Mononuclear cell (primary cell): ENCODE results near the gene SP140L. TPM values are rescaled to one million over a fixed set of nuclear protein-coding genes. Genes with fewer than 3 reads are reported as not detected.
A peak's percentile ranks its signal among the peaks of the same experiment; 100 is the strongest.
"Not testable (repeated sequence)": the region's sequence is repeated elsewhere in the genome, so short reads cannot be mapped to it uniquely, and the experiment has no call there.

Experiments
- H3K27me3 ChIP-seq: 2 replicates; pipeline ENCODE4 v1.6.0; 2011; ENCODE audit warnings: low read length, control low read depth; ENCODE audit not compliant: insufficient read depth
- H3K4me1 ChIP-seq: 2 replicates; pipeline ENCODE4 v1.5.1; 2011; ENCODE audit warnings: mild to moderate bottlenecking, low read length, control low read depth; ENCODE audit not compliant: insufficient read depth
- H3K4me3 ChIP-seq: 2 replicates; pipeline ENCODE4 v1.5.1; 2011; ENCODE audit warnings: mild to moderate bottlenecking, low read length, moderate library complexity
- H3K9me3 ChIP-seq: 2 replicates; pipeline ENCODE4 v1.5.1; 2011; ENCODE audit warnings: low read depth, mild to moderate bottlenecking, control low read depth, low read length
- total RNA-seq: library from RNA; depleted of rRNA; stranded (reverse); fragments of >200 nt; gene quantifications from one replicate; pipeline ENCODE4 v1.2.3, GENCODE V29; 2012

Gene SP140L
- total RNA-seq, 1 donor: 53.8 TPM

GRCh38 chr2:230414302-230414701, 87.3 kb downstream of the SP140L start:
- peaks cover 70% of the 10 kb centered on the region for H3K4me1 ChIP-seq

DNA sequence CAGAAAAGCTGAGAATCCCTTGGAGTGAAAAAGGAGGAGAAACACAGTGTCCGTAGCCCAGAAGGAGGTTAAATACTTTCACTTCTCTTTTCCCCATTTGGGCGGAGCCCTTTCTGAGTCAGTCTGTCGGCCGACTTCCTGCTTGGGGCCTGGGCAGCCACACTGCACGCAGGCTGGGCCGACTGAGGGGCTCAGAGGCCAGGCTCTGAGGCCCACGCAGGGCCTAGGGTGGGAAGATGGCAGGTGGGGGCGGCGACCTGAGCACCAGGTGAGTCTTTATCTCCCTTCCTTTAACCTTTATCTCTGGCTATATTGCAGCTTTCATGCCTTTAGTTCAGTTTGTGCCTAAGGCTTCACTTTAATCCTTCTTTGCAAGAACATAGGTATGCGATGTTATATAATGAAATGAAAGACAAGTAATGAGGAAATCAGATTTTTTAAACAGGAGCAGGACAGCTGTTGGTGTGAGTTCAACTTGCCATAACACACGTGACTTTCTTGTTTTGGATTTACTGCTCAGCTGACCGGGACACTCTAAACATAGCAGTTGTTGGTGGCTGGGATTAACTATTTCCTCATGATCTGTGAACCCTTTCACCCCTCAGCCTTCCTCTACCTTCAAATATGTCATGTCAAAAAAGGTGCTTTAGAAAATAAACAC, 89.2 kb downstream of the SP140L start, which contains the start of gene SP100:
TSS of gene SP100 (plus strand) at position 141 of the 661 bp plus-strand sequence. CDS start at position 237, 96 bp downstream.
- no peaks in the 10 kb centered on the region for H3K27me3 ChIP-seq
- peak within 1 kb of the TSS; percentile 83 for H3K4me3 ChIP-seq
- H3K9me3 ChIP-seq: no peaks in the 10 kb centered on the region
- H3K4me1 ChIP-seq: peaks cover 66% of the 10 kb centered on the region

More at GRCh38 chr2:230414302-230414701, 87.3 kb downstream of the SP140L start:
- Histone ChIP-seq H3K9me3 (no peaks in the 10 kb centered on the region), H3K4me3 (no peak overlapping the region), H3K27me3 (no peaks in the 10 kb centered on the region)

DNA sequence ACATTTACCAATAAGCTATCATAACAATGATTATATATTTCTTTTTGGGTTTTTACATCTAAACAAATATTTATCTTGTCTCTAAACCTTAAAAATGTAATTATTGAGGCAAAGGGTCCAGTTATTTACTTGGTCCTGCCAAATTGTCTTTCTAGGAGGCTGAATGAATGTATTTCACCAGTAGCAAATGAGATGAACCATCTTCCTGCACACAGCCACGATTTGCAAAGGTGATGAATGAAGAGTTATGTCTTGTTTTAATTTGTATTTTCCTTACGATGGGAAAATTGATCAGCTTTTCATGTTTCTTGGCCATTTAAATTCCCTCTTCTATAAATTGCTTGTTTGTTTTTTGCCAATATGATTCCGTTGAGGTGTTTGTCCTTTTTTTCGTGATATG, 90.4 kb downstream of the SP140L start:
- no peaks in the 10 kb centered on the region for H3K27me3 ChIP-seq
- H3K4me3 ChIP-seq: peak overlapping the region; percentile 83
- H3K4me1 ChIP-seq: peaks cover 69% of the 10 kb centered on the region
- no peaks in the 10 kb centered on the region for H3K9me3 ChIP-seq

DNA sequence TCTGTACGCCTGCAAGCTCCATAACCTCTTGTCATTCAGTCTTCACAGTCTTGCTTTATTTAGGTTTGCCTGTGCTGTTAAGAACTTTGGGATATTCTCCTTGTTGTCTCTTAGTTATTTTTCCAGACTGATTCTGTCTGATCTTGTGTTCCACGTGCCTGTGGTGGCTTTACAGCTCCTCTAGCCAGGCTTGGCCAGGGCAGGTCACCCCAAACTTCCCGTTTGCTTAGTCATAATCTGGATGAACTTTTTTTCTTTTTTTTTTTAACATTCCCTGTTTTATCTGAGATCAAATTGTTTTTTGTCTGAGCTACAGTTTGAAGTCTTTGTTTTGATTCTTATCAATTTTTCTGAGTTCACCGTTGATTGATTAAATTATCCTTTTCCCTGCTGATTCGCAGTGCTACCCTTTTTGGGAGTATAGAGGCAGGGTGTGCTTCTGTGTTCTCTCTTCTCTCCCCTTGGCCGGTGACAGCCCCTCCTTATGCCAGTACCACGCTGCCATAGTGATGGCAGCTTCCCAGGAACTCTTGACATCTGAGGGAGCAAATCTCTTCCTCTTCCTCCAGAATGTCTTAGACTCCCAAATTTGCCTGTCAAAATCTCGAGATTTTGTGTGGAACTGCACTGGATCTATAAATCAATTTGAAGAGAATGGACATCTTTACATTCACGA, 91.5 kb downstream of the SP140L start:
- H3K27me3 ChIP-seq: no peaks in the 10 kb centered on the region
- H3K4me1 ChIP-seq: peaks cover 62% of the 10 kb centered on the region
- no peaks in the 10 kb centered on the region for H3K9me3 ChIP-seq
- peak overlapping the region; percentile 83 for H3K4me3 ChIP-seq

DNA sequence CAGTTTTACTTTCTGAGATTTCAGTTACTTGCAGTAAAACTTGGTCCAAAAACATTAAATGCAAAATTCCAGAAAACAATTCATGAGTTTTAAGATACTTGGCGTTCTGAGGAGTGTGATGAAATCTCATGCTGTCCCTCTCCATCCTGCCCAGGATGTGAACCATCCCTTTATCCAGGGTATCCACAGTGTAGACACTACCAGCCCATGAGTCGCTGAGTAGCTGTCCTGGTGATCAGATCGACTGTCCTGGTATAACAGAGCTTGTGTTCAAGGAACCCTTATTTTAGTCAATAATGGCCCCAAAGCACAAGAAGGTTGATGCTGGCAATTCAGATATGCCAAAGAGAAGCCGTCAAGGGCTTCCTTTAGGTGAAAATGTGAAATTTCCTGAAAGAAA, 92.2 kb downstream of the SP140L start:
- no peaks in the 10 kb centered on the region for H3K9me3 ChIP-seq
- peaks cover 61% of the 10 kb centered on the region for H3K4me1 ChIP-seq
- no peak overlapping the region for H3K4me3 ChIP-seq
- H3K27me3 ChIP-seq: no peaks in the 10 kb centered on the region

DNA sequence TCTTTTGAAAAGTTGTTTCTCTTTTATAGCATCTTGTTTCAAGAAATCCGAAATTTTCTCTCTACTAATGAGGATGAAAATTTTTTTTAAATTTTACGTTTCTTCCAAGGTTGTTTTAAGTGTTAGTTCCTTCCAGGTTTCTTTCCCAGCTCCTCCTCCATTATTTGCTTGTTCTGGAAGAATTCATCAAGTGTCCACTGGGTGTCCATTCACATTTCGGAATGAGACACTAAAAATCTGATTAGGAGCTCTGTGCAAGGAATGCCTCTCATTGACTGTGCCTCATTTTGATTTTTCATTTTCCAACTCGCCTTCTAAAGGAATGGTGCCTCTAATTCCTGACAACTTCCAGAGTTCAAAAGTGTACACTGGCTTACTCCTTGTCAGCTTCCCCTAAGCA, 95.2 kb downstream of the SP140L start:
- Histone ChIP-seq H3K4me1 (peaks cover 54% of the 10 kb centered on the region), H3K9me3 (no peaks in the 10 kb centered on the region), H3K27me3 (no peaks in the 10 kb centered on the region), H3K4me3 (no peak overlapping the region)

DNA sequence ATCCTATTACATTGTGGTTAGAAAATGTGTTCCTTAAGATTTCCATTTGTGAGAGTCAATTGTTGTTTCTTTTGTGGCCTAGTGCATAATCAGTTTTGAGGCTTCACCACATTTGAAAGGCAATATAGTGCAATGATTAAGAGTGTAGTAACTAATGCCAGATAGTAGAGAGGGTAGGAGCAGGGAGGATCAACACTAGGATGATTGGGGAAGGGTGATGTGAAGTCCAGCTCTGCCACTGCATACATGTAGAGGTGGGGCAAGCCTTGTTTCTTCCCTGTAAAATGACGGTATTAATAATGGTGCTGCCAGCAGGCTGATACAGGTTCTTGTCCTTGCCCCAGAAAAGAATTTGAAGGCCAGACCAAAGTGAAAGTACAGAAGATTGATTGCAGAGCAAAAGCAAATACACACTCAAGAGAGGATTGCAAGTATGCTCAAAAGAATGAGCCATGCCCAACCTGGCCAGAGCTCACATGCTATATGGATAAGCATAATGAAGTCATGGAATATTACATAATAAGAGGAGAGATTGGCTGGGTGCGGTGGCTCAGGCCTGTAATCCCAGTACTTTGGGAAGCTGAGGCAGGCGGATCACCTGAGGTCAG, 97.0 kb downstream of the SP140L start:
- peaks cover 43% of the 10 kb centered on the region for H3K4me1 ChIP-seq
- no peaks in the 10 kb centered on the region for H3K27me3 ChIP-seq
- H3K9me3 ChIP-seq: peaks cover 2% of the 10 kb centered on the region
- H3K4me3 ChIP-seq: no peak overlapping the region

DNA sequence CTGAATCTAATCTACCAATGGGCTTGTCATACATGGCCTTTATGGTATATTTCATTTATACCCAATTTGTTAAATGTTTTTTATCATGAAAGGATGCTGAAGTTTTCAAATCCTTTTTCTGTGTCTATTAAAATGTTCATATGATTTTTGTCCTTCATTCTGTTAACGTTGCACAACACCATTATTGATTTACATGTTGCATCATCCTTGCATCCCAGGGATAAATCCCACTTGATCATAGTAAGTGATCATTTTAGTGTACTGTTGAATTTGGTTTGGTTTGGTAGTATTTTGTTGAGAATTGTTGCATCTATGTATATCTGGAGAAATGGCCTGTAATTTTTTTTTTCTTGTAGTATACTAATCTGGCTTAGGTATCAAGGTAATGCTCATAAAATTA, 98.4 kb downstream of the SP140L start:
- H3K4me1 ChIP-seq: peaks cover 41% of the 10 kb centered on the region
- no peak overlapping the region for H3K4me3 ChIP-seq
- no peaks in the 10 kb centered on the region for H3K27me3 ChIP-seq
- peaks cover 8% of the 10 kb centered on the region for H3K9me3 ChIP-seq

DNA sequence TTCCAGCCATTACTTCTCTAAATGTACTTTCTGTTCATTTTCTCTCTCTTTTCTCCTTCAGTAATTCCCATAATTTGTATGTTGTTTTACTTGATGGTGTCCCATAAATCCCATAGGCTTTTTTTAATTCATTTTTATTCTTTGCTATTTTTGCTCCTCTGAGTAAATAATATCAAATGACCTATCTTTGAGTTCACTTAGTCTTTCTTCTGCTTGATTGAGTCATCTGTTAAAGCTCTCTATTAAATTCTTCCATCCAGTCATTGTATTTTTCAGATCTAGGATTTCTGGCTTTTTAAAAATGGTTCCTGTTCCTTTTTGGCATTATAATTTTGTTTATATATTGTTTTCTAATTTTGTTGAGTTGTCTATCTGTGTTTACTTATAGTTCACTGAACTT, 102.5 kb downstream of the SP140L start:
- Histone ChIP-seq H3K4me3 (no peak overlapping the region), H3K9me3 (peaks cover 8% of the 10 kb centered on the region), H3K4me1 (peaks cover 32% of the 10 kb centered on the region), H3K27me3 (no peaks in the 10 kb centered on the region)

DNA sequence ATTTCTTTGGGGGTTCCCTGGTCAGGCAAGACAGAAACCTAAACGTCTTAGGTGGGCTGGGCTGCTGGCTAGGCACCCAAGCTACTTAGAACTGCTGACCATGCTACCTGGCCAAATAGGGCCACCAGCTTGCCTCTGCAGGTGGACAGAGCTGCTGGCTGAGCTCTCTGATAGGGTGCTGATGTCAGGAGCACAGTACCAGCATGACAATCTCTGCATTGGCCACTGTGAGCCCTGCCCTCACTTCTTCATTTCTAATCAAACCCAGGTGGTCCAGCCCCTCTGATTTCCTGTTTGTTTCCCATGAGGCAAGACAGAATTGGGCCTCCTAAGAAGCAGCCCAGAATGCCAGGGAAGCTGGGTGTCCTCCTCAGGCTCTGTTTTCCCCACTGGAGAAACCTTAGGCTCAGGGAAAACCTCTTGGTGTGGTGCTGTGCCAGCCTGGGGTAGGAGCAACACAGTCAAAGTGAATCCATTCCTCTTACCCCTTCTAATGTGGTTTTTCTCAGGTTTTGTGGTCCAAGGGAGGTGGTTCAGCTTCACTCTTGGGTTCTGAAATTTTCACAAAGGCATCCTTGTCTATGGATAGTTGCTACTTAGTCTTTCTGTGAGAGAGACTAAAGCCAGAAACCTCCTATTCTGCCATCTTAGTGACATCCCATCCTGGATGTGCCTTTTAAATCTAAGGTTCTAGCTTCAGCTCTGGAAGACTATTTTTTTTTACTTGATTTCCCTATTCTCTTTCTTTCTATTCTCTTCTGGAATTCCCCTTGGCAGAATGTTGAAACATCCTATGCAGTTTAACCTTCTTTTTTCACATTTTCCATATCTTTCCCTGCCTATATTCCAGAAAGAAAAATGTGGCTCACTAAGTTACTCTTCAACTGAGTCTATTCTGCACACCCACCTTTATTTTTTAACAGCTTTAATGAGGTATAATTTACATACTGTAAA, 104.2 kb downstream of the SP140L start:
- Histone ChIP-seq H3K4me1 (peaks cover 35% of the 10 kb centered on the region), H3K9me3 (peaks cover 14% of the 10 kb centered on the region), H3K4me3 (no peak overlapping the region), H3K27me3 (no peaks in the 10 kb centered on the region)

- H3K4me3 ChIP-seq: no peak overlapping the region
- no peaks in the 10 kb centered on the region for H3K27me3 ChIP-seq
- peaks cover 12% of the 10 kb centered on the region for H3K9me3 ChIP-seq
- peaks cover 41% of the 10 kb centered on the region for H3K4me1 ChIP-seq
Measured at GRCh38 chr2:230434677-230435324, 107.8 kb downstream of the SP140L start.

GRCh38 chr2:230435431-230435830, 108.4 kb downstream of the SP140L start:
- Histone ChIP-seq H3K27me3 (no peaks in the 10 kb centered on the region), H3K9me3 (peaks cover 12% of the 10 kb centered on the region), H3K4me3 (no peak overlapping the region), H3K4me1 (peaks cover 38% of the 10 kb centered on the region)

DNA sequence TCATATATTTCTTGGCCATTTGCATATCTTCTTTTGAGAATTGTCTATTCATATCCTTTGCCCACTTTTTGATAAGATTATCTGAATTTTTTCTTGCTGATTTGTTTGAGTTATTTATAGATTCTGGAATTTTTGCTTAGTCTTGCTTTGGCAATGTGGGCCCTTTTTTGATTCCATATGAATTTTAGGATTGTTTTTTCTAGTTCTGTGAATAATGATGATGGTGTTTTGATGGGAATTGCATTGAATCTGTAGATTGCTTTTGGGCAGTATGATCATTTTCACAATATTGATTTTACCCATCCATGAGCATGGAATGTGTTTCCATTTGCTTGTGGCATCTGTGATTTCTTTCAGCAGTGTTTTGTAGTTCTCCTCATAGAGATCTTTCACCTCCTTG, 112.1 kb downstream of the SP140L start:
- peaks cover 35% of the 10 kb centered on the region for H3K4me1 ChIP-seq
- H3K4me3 ChIP-seq, H3K27me3 ChIP-seq: not testable (repeated sequence)
- H3K9me3 ChIP-seq: peaks cover 12% of the 10 kb centered on the region

DNA sequence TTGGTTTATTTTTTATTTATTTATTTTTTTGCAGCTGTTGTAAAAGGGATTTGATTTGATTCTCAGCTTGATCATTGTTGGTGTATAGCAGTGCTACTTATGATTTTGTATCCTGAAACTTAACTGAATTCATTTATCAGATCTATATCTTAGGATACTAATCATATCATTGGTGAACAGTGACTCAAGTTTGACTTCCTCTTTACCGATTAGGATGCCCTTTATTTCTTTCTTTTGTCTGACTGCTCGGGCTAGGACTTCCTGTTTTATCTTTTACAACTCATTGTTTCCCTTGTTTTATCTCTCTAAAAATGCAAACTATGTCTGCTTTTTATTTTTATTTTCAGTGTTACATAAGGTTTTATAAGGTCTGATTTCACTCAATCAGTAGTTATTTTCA, 112.6 kb downstream of the SP140L start:
- peaks cover 37% of the 10 kb centered on the region for H3K4me1 ChIP-seq
- H3K9me3 ChIP-seq: peaks cover 12% of the 10 kb centered on the region
- no peak overlapping the region for H3K4me3 ChIP-seq
- no peaks in the 10 kb centered on the region for H3K27me3 ChIP-seq
